WTC11 (cell line): Measurements from ENCODE around the gene TEX55. TPM values are rescaled to one million over a fixed set of nuclear protein-coding genes. Genes with fewer than 3 reads are reported as not detected.
A peak's percentile ranks its signal among the peaks of the same experiment; 100 is the strongest.

Source experiments
- ATAC-seq: fragments of 200-7000 bp; cut with Tn5 transposase; 2 replicates; pipeline ENCODE4 v1.10.0; 2021; ENCODE audit warnings: mild to moderate bottlenecking, moderate library complexity
- CTCF ChIA-PET: fragments of 300-600 bp; sonication (Branson Sonifier 250); formaldehyde crosslinking; loops from one replicate; lab custom pipeline; 2021; ENCODE audit warnings: antibody characterized with exemption; lab: Charles Lee
- POLR2A ChIA-PET: fragments of 350-600 bp; sonication (Branson Sonifier 250); formaldehyde crosslinking; loops from one replicate; lab custom pipeline; 2021; ENCODE audit warnings: antibody characterized with exemption; lab: Charles Lee
- DNase-seq: peaks from one replicate; pipeline ENCODE4 v3.0.0; 2021; ENCODE audit warnings: low spot score
- H3K27ac Mint-ChIP-seq: 2 replicates; pipeline ENCODE4 v1.8.0; 2021; ENCODE audit warnings: mixed read lengths
- H3K27me3 Mint-ChIP-seq: 2 replicates; pipeline ENCODE4 v1.8.0; 2021; ENCODE audit warnings: low read depth, mild to moderate bottlenecking, moderate library complexity, mixed read lengths
- H3K36me3 Mint-ChIP-seq: 2 replicates; pipeline ENCODE4 v1.8.0; 2021; ENCODE audit warnings: mixed read lengths
- H3K4me1 Mint-ChIP-seq: 2 replicates; pipeline ENCODE4 v1.8.0; 2022; ENCODE audit warnings: mixed read lengths
- H3K4me3 Mint-ChIP-seq: 2 replicates; pipeline ENCODE4 v1.8.0; 2021; ENCODE audit warnings: mild to moderate bottlenecking, moderate library complexity, mixed read lengths
- H3K9me3 Mint-ChIP-seq: 2 replicates; pipeline ENCODE4 v1.8.0; 2021; ENCODE audit warnings: mixed read lengths
- ZBTB21 ChIP-seq: sonication (generic); formaldehyde crosslinking; IDR thresholded peaks from 2 replicates; pipeline ENCODE4 v1.8.1; 2023; ENCODE audit warnings: mild to moderate bottlenecking, missing genetic modification reagents, borderline replicate concordance
- ZNF138 ChIP-seq: sonication (generic); formaldehyde crosslinking; conservative IDR thresholded peaks from 2 replicates; pipeline ENCODE4 v1.8.1; 2022; ENCODE audit warnings: mild to moderate bottlenecking, moderate library complexity, missing genetic modification reagents
- ZNF671 ChIP-seq: fragments of 250-450 bp; sonication (Bioruptor Pico); IDR thresholded peaks from 2 replicates; pipeline ENCODE4 v1.8.0; 2021; ENCODE audit warnings: mild to moderate bottlenecking
- total RNA-seq: library from RNA; stranded (reverse); gene quantifications from 3 replicates; pipeline ENCODE4 v1.2.3, GENCODE V29; 2021
- TF ChIP-seq, protein P1 (sequence below): sonication (generic); formaldehyde crosslinking; IDR thresholded peaks from 2 replicates; pipeline ENCODE4 v1.8.0; 2023; ENCODE audit warnings: missing genetic modification reagents, mild to moderate bottlenecking, borderline replicate concordance
- TF ChIP-seq, protein P2 (sequence below): sonication (generic); formaldehyde crosslinking; IDR thresholded peaks from 2 replicates; pipeline ENCODE4 v1.8.1; 2023; ENCODE audit warnings: mild to moderate bottlenecking, missing genetic modification reagents
- TF ChIP-seq, protein P3 (sequence below): fragments of 250-450 bp; sonication (Bioruptor Pico); IDR thresholded peaks from 2 replicates; pipeline ENCODE4 v1.9.0; 2021; ENCODE audit warnings: moderate library complexity, mild to moderate bottlenecking, inconsistent platforms, borderline replicate concordance
- TF ChIP-seq, protein P4 (sequence below): sonication (generic); formaldehyde crosslinking; IDR thresholded peaks from 2 replicates; pipeline ENCODE4 v1.8.1; 2023; ENCODE audit warnings: mild to moderate bottlenecking, missing genetic modification reagents, borderline replicate concordance
- TF ChIP-seq, protein P5 (sequence below): fragments of 200-600 bp; IDR thresholded peaks from 2 replicates; pipeline ENCODE4 v1.8.0; 2022; ENCODE audit warnings: antibody characterized with exemption

TEX55 gene
- total RNA-seq, 1 experiment from 2014 or later, result not detected

DNA sequence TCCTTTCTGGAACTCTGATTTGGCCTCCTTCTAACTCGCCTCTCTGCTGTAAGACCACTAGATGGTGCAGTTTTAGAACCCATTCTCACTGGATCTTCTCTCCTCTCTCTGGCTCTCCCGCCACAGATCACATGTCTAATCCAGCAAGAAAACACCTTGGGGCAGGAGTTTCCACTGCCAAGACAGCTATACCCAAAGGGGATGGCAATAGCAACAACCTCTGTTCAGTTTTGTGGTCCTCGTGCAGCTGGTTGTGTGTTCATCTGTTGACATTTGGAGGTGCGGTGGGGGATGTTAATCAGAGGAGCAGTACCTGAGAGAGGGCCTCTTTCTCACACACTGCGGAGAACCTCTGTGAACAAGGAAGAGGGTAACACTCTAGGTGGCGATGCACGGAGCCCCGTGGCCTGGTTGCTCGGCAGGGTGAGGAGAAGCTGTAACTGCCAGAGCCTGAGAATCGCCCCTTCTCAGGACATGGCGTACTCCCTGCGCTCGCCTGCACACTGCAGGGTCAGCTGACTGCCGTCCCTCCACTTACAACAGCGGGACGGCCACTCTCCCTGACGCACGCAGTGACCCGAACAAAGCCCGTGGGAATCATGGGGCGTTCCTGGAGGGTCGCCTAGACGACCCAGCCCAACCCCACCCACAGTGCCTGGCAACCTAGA is at the start of gene TEX55 (continued):
- TF ChIP-seq, protein P1, sequence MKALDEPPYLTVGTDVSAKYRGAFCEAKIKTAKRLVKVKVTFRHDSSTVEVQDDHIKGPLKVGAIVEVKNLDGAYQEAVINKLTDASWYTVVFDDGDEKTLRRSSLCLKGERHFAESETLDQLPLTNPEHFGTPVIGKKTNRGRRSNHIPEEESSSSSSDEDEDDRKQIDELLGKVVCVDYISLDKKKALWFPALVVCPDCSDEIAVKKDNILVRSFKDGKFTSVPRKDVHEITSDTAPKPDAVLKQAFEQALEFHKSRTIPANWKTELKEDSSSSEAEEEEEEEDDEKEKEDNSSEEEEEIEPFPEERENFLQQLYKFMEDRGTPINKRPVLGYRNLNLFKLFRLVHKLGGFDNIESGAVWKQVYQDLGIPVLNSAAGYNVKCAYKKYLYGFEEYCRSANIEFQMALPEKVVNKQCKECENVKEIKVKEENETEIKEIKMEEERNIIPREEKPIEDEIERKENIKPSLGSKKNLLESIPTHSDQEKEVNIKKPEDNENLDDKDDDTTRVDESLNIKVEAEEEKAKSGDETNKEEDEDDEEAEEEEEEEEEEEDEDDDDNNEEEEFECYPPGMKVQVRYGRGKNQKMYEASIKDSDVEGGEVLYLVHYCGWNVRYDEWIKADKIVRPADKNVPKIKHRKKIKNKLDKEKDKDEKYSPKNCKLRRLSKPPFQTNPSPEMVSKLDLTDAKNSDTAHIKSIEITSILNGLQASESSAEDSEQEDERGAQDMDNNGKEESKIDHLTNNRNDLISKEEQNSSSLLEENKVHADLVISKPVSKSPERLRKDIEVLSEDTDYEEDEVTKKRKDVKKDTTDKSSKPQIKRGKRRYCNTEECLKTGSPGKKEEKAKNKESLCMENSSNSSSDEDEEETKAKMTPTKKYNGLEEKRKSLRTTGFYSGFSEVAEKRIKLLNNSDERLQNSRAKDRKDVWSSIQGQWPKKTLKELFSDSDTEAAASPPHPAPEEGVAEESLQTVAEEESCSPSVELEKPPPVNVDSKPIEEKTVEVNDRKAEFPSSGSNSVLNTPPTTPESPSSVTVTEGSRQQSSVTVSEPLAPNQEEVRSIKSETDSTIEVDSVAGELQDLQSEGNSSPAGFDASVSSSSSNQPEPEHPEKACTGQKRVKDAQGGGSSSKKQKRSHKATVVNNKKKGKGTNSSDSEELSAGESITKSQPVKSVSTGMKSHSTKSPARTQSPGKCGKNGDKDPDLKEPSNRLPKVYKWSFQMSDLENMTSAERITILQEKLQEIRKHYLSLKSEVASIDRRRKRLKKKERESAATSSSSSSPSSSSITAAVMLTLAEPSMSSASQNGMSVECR (CRISPR knock-in tag), result no peak

DNA sequence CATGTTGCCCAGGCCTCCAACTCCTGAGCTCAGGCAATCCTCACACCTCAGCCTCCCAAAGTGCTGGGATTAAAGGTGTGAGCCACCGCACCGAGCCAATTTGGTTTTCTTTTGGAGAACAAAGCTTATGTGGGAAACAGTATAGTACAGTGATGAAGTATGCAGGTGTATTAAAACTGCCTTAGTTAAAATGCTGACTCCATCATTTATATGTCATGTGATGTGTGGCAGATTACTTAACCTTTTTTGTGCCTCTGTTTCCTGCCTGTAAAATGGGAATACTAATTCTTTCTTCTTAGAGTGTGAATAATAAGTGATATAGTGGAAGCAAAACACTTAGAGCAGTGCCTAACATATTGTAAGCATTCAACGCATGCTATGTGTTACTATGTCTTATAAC is 48.0 kb upstream of the TEX55 start:
- Mint-ChIP-seq H3K9me3 (peaks cover 9% of the 10 kb centered on the region), H3K27me3 (no peaks in the 10 kb centered on the region), H3K27ac (no peak overlapping the region), H3K36me3 (no peaks in the 10 kb centered on the region), H3K4me1 (no peaks in the 10 kb centered on the region), H3K4me3 (no peak overlapping the region)
- POLR2A ChIA-PET, result interaction anchor here (0.6 kb wide), 1 partner anchor 204 kb away, joined by 5 read pairs; no protein-coding TSS in a partner anchor
- no peak for ATAC-seq
- no peak for DNase-seq
- CTCF ChIA-PET, result interaction anchor here (0.6 to 9.3 kb wide), 8 partner anchors 13 to 283 kb away, joined by 3 to 235 read pairs (median 4); no protein-coding TSS in a partner anchor
- TF ChIP-seq, protein P2, sequence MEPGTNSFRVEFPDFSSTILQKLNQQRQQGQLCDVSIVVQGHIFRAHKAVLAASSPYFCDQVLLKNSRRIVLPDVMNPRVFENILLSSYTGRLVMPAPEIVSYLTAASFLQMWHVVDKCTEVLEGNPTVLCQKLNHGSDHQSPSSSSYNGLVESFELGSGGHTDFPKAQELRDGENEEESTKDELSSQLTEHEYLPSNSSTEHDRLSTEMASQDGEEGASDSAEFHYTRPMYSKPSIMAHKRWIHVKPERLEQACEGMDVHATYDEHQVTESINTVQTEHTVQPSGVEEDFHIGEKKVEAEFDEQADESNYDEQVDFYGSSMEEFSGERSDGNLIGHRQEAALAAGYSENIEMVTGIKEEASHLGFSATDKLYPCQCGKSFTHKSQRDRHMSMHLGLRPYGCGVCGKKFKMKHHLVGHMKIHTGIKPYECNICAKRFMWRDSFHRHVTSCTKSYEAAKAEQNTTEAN (CRISPR knock-in tag), result no peak
- TF ChIP-seq ZNF138 (CRISPR knock-in tag) (no peak), ZBTB21 (CRISPR knock-in tag) (no peak)
- TF ChIP-seq, protein P3, sequence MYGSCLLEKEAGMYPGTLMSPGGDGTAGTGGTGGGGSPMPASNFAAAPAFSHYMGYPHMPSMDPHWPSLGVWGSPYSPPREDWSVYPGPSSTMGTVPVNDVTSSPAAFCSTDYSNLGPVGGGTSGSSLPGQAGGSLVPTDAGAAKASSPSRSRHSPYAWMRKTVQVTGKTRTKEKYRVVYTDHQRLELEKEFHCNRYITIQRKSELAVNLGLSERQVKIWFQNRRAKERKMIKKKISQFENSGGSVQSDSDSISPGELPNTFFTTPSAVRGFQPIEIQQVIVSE (CRISPR knock-in tag), result no peak
- TF ChIP-seq, protein P4, sequence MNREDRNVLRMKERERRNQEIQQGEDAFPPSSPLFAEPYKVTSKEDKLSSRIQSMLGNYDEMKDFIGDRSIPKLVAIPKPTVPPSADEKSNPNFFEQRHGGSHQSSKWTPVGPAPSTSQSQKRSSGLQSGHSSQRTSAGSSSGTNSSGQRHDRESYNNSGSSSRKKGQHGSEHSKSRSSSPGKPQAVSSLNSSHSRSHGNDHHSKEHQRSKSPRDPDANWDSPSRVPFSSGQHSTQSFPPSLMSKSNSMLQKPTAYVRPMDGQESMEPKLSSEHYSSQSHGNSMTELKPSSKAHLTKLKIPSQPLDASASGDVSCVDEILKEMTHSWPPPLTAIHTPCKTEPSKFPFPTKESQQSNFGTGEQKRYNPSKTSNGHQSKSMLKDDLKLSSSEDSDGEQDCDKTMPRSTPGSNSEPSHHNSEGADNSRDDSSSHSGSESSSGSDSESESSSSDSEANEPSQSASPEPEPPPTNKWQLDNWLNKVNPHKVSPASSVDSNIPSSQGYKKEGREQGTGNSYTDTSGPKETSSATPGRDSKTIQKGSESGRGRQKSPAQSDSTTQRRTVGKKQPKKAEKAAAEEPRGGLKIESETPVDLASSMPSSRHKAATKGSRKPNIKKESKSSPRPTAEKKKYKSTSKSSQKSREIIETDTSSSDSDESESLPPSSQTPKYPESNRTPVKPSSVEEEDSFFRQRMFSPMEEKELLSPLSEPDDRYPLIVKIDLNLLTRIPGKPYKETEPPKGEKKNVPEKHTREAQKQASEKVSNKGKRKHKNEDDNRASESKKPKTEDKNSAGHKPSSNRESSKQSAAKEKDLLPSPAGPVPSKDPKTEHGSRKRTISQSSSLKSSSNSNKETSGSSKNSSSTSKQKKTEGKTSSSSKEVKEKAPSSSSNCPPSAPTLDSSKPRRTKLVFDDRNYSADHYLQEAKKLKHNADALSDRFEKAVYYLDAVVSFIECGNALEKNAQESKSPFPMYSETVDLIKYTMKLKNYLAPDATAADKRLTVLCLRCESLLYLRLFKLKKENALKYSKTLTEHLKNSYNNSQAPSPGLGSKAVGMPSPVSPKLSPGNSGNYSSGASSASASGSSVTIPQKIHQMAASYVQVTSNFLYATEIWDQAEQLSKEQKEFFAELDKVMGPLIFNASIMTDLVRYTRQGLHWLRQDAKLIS, result no peak

DNA sequence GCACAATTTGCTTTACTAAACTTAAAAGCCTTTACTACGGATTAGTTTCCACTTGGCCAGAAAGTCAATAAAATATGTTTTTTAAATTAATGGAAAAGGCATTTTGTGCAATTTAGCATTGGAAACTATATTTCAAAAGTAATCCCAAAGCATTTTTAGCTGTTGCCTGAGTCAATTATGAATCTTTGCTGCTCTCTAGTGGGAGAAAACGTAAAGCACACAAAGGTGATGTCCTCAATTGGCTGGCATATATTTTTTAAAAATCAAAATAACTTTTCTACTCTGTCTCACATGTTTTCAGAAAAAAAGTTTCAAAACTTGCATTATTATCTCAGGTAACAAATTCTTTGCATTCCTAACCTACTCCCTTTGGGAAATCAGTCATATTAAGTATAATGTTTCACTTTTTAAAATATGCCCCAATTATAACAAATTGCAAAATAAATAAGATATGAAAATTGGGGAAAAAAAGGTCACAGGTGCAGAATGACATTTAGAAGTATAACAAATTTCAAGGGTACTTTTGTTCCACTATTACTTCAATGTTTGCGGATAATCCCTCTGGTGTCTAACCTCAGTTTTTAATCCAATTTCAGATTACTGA is 47.2 kb upstream of the TEX55 start:
- POLR2A ChIA-PET, result no interaction called here

More for the DNA sequence above, 47.2 kb upstream of the TEX55 start:
- no peak for DNase-seq
- no peak overlapping the region for H3K27ac Mint-ChIP-seq
- no peak for ATAC-seq
- H3K4me1 Mint-ChIP-seq, result no peaks in the 10 kb centered on the region
- H3K9me3 Mint-ChIP-seq, result peaks cover 12% of the 10 kb centered on the region
- TF ChIP-seq, protein P5, sequence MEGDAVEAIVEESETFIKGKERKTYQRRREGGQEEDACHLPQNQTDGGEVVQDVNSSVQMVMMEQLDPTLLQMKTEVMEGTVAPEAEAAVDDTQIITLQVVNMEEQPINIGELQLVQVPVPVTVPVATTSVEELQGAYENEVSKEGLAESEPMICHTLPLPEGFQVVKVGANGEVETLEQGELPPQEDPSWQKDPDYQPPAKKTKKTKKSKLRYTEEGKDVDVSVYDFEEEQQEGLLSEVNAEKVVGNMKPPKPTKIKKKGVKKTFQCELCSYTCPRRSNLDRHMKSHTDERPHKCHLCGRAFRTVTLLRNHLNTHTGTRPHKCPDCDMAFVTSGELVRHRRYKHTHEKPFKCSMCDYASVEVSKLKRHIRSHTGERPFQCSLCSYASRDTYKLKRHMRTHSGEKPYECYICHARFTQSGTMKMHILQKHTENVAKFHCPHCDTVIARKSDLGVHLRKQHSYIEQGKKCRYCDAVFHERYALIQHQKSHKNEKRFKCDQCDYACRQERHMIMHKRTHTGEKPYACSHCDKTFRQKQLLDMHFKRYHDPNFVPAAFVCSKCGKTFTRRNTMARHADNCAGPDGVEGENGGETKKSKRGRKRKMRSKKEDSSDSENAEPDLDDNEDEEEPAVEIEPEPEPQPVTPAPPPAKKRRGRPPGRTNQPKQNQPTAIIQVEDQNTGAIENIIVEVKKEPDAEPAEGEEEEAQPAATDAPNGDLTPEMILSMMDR, result peak; percentile 66
- TF ChIP-seq ZNF671, result no peak
- TF ChIP-seq, all 79 proteins: peak for 1
- CTCF ChIA-PET, result interaction anchor here (0.6 to 9.3 kb wide), 7 partner anchors 14 to 255 kb away, joined by 3 to 235 read pairs (median 4); no protein-coding TSS in a partner anchor
- H3K27me3 Mint-ChIP-seq, result no peaks in the 10 kb centered on the region
- H3K4me3 Mint-ChIP-seq, result no peak overlapping the region
- no peaks in the 10 kb centered on the region for H3K36me3 Mint-ChIP-seq
